Tibial nerve (tissue), 4 donors: ENCODE measurements around the gene CBL.

ENCODE experiments used
- CTCF ChIP-seq, 5 experiments: fragments of 200-600 bp in 3 of 5; fragments of 450-650 bp in 2 of 5; sonication (generic) in 3 of 5; IDR thresholded peaks; one replicate each; pipeline ENCODE4 v1.5.1; 2016 to 2019; ENCODE audit warnings: antibody characterized with exemption in 5 of 5, mild to moderate bottlenecking in 3 of 5, moderate library complexity in 2 of 5
- EP300 ChIP-seq, 2 donors: sonication (generic); formaldehyde crosslinking; IDR thresholded peaks; one replicate each; pipeline ENCODE4 v1.6.1; 2017; ENCODE audit warnings: antibody characterized with exemption in 2 of 2, mild to moderate bottlenecking in 1 of 2

GRCh38 chr11:119222308-119222707 is 16.2 kb downstream of the CBL start:
- TF ChIP-seq CTCF (IDR thresholded peaks at IDR 0.05) (no peak), EP300 (IDR thresholded peaks at IDR 0.05) (no peak)
